IMR-90 (cell line): ENCODE results near the gene C1orf74. TPM values are rescaled to one million over a fixed set of nuclear protein-coding genes. Genes with fewer than 3 reads are reported as not detected.

Experiments
- ATAC-seq: fragments of 200-7000 bp; cut with Tn5 transposase; 2 replicates; pipeline ENCODE4 v1.9.1; 2020; ENCODE audit warnings: low read depth, mild to moderate bottlenecking, moderate library complexity
- BruUV-seq: library from RNA; stranded (reverse); fragments of 400-500 nt; replicated peaks from 2 replicates; lab custom pipeline; 2021; lab: Mats Ljungman, UMichigan
- CTCF ChIA-PET: fragments of 300-600 bp; formaldehyde crosslinking; extraction: SDS; loops from one replicate; lab custom pipeline; 2021; ENCODE audit warnings: antibody characterized with exemption; lab: Yijun Ruan, JAX
- POLR2A ChIA-PET: fragments of 300-600 bp; sonication (Branson Sonifier 250); formaldehyde crosslinking; loops from one replicate; lab custom pipeline; 2022; ENCODE audit warnings: antibody characterized with exemption; ENCODE audit not compliant: unreplicated experiment; lab: Charles Lee
- DNase-seq: peaks from one replicate; pipeline ENCODE4 v3.0.0; 2013
- H2AFZ ChIP-seq: replicated peaks from 2 replicates; pipeline ENCODE3; 2013; ENCODE audit warnings: low read length, mild to moderate bottlenecking; ENCODE audit not compliant: poor library complexity
- H2AK5ac ChIP-seq: 2 replicates; pipeline ENCODE4 v1.6.1; 2013; ENCODE audit warnings: low read depth, low read length, inconsistent platforms
- H2AK9ac ChIP-seq: replicated peaks from 2 replicates; pipeline ENCODE3; 2013; ENCODE audit warnings: mild to moderate bottlenecking, low read depth, low read length, moderate library complexity; ENCODE audit not compliant: poor library complexity
- H2BK120ac ChIP-seq: 2 replicates; pipeline ENCODE4 v1.6.1; 2013; ENCODE audit warnings: low read depth, low read length, inconsistent platforms
- H2BK15ac ChIP-seq: 3 replicates; pipeline ENCODE4 v1.6.1; 2013; ENCODE audit warnings: low read depth, low read length, inconsistent platforms
- H2BK20ac ChIP-seq: 2 replicates; pipeline ENCODE4 v1.6.1; 2013; ENCODE audit warnings: low read depth, mild to moderate bottlenecking, inconsistent platforms, low read length, moderate library complexity
- H2BK5ac ChIP-seq: 2 replicates; pipeline ENCODE4 v1.6.1; 2013; ENCODE audit warnings: mild to moderate bottlenecking, low read depth, low read length, inconsistent platforms; ENCODE audit not compliant: poor library complexity, severe bottlenecking
- H3K14ac ChIP-seq: replicated peaks from 2 replicates; pipeline ENCODE4 v1.6.1; 2013; ENCODE audit warnings: low read depth, low read length, inconsistent platforms
- H3K18ac ChIP-seq: 2 replicates; pipeline ENCODE4 v1.6.1; 2013; ENCODE audit warnings: low read depth, low read length, control low read depth
- H3K23ac ChIP-seq: 2 replicates; pipeline ENCODE4 v1.6.1; 2013; ENCODE audit warnings: low read depth, low read length, inconsistent platforms
- H3K27ac ChIP-seq: 2 replicates; pipeline ENCODE4 v1.5.1; 2013; ENCODE audit warnings: mild to moderate bottlenecking, control low read depth, low read length; ENCODE audit not compliant: insufficient read depth
- H3K27me3 ChIP-seq: 2 replicates; pipeline ENCODE4 v1.6.1; 2013; ENCODE audit warnings: low read length; ENCODE audit not compliant: control insufficient read depth, insufficient read depth
- H3K36me3 ChIP-seq: 2 replicates; pipeline ENCODE4 v1.6.1; 2013; ENCODE audit warnings: low read length, mixed read lengths; ENCODE audit not compliant: control insufficient read depth, insufficient read depth
- H3K4ac ChIP-seq: 2 replicates; pipeline ENCODE4 v1.6.1; 2013; ENCODE audit warnings: low read depth, low read length, inconsistent platforms
- H3K4me1 ChIP-seq: 2 replicates; pipeline ENCODE4 v1.6.1; 2013; ENCODE audit warnings: low read length, mixed read lengths; ENCODE audit not compliant: control insufficient read depth, insufficient read depth
- H3K4me2 ChIP-seq: 2 replicates; pipeline ENCODE4 v1.6.1; 2013; ENCODE audit warnings: low read depth, mild to moderate bottlenecking, control low read depth, low read length, moderate library complexity
- H3K4me3 ChIP-seq: 2 replicates; pipeline ENCODE4 v1.5.1; 2013; ENCODE audit warnings: low read depth, mild to moderate bottlenecking, control low read depth, low read length, moderate library complexity; ENCODE audit not compliant: insufficient read depth
- H3K56ac ChIP-seq: 2 replicates; pipeline ENCODE4 v1.6.1; 2013; ENCODE audit warnings: low read length, inconsistent platforms; ENCODE audit not compliant: insufficient read depth; ENCODE audit errors: extremely low read depth
- H3K79me1 ChIP-seq, 2 experiments: 2 replicates each; pipeline ENCODE4 v1.6.1; 2013; ENCODE audit warnings: low read length in 2 of 2, inconsistent platforms in 1 of 2, low read depth in 1 of 2
- H3K9ac ChIP-seq: 2 replicates; pipeline ENCODE4 v1.6.1; 2013; ENCODE audit warnings: low read depth, low read length, control low read depth
- H3K9me1 ChIP-seq: 2 replicates; pipeline ENCODE4 v1.6.1; 2013; ENCODE audit warnings: low read length, inconsistent platforms; ENCODE audit not compliant: insufficient read depth
- H3K9me3 ChIP-seq: 2 replicates; pipeline ENCODE4 v1.6.1; 2013; ENCODE audit warnings: low read length; ENCODE audit not compliant: control insufficient read depth, insufficient read depth
- H4K20me1 ChIP-seq: 2 replicates; pipeline ENCODE4 v1.6.1; 2013; ENCODE audit warnings: low read length, inconsistent platforms; ENCODE audit not compliant: insufficient read depth
- H4K5ac ChIP-seq: 2 replicates; pipeline ENCODE4 v1.6.1; 2013; ENCODE audit warnings: mild to moderate bottlenecking, low read depth, low read length, control low read depth
- H4K8ac ChIP-seq, 2 experiments: 2 replicates each; pipeline ENCODE4 v1.6.1; 2013; ENCODE audit warnings: low read depth in 2 of 2, low read length in 2 of 2, control low read depth in 1 of 2, inconsistent platforms in 1 of 2
- H4K91ac ChIP-seq: 2 replicates; pipeline ENCODE4 v1.6.1; 2013; ENCODE audit warnings: low read depth, low read length, inconsistent platforms; ENCODE audit not compliant: insufficient read depth
- BHLHE40 ChIP-seq: fragments of 150-350 bp; IDR thresholded peaks from 2 replicates; pipeline ENCODE4 v1.6.1; 2016; ENCODE audit warnings: mild to moderate bottlenecking, low read depth, low read length
- CEBPB ChIP-seq: IDR thresholded peaks from 2 replicates; pipeline ENCODE4 v1.6.1; 2012; ENCODE audit warnings: low read depth, low read length, improper control_type of control experiment
- CHD1 ChIP-seq: IDR thresholded peaks from 2 replicates; pipeline ENCODE4 v1.6.1; 2012; ENCODE audit warnings: low read depth, low read length, improper control_type of control experiment
- FOS ChIP-seq: fragments of 150-350 bp; IDR thresholded peaks from 2 replicates; pipeline ENCODE4 v1.6.1; 2016; ENCODE audit warnings: low read depth, low read length
- MAFK ChIP-seq: IDR thresholded peaks from 2 replicates; pipeline ENCODE4 v1.6.1; 2012; ENCODE audit warnings: low read depth, low read length, improper control_type of control experiment
- MAZ ChIP-seq: IDR thresholded peaks from 2 replicates; pipeline ENCODE4 v1.6.1; 2012; ENCODE audit warnings: low read depth, mild to moderate bottlenecking, low read length, improper control_type of control experiment, moderate library complexity, borderline replicate concordance
- MXI1 ChIP-seq: IDR thresholded peaks from 2 replicates; pipeline ENCODE4 v1.6.1; 2012; ENCODE audit warnings: low read depth, mild to moderate bottlenecking, low read length, moderate library complexity, borderline replicate concordance
- NFE2L2 ChIP-seq: fragments of 150-350 bp; IDR thresholded peaks from 2 replicates; pipeline ENCODE4 v1.6.1; 2016; ENCODE audit warnings: low read depth, mild to moderate bottlenecking, low read length
- POLR2A ChIP-seq: IDR thresholded peaks from 2 replicates; pipeline ENCODE4 v1.6.1; 2012; ENCODE audit warnings: mild to moderate bottlenecking, low read depth, low read length
- RAD21 ChIP-seq: IDR thresholded peaks from 2 replicates; pipeline ENCODE4 v1.6.1; 2012; ENCODE audit warnings: low read length, improper control_type of control experiment
- RCOR1 ChIP-seq: IDR thresholded peaks from 2 replicates; pipeline ENCODE4 v1.6.1; 2012; ENCODE audit warnings: mild to moderate bottlenecking, low read length, improper control_type of control experiment; ENCODE audit not compliant: insufficient replicate concordance
- RFX5 ChIP-seq: IDR thresholded peaks from 2 replicates; pipeline ENCODE4 v1.8.0; 2012; ENCODE audit warnings: low read depth, mild to moderate bottlenecking, low read length, moderate library complexity
- SMC3 ChIP-seq: fragments of 150-350 bp; IDR thresholded peaks from 2 replicates; pipeline ENCODE4 v1.6.1; 2016; ENCODE audit warnings: low read depth, mild to moderate bottlenecking, antibody characterized with exemption, low read length, moderate library complexity
- USF2 ChIP-seq: fragments of 150-350 bp; IDR thresholded peaks from 2 replicates; pipeline ENCODE4 v1.6.1; 2017; ENCODE audit warnings: mild to moderate bottlenecking, antibody characterized with exemption, low read length, low read depth
- WGBS, 2 experiments: methylation state at CpG; one replicate each; pipeline versions ENCODE4 v1.1.5 to v1.1.7; 2013; ENCODE audit warnings: missing lambda C conversion rate in 2 of 2; ENCODE audit not compliant: insufficient read length in 1 of 2; ENCODE audit errors: extremely low coverage in 2 of 2; 5-methylcytosine and 5-hydroxymethylcytosine counted together
- dilution Hi-C: fragments of 300-500 bp; cut with HindIII; formaldehyde crosslinking; loops from one replicate; pipeline ENCODE4 v1.14.3; 2018; ENCODE audit warnings: low sequenced_read_pairs; ENCODE audit not compliant: unreplicated experiment
- in situ Hi-C: fragments of 300-500 bp; cut with MboI; formaldehyde crosslinking; loops from 3 replicates; pipeline ENCODE4 v1.14.3; 2019; ENCODE audit warnings: low sequenced_read_pairs, inconsistent platforms, mixed read lengths
- intact Hi-C: fragments of 100-400 bp; cut with micrococcal nuclease; formaldehyde crosslinking; loops from 2 replicates; pipeline ENCODE4 v1.10.0; 2022
- polyA plus RNA-seq, 3 experiments: library from polyadenylated mRNA; depleted of rRNA; stranded (reverse); fragments of >200 nt; gene quantifications; 2 replicates each; pipeline ENCODE4 v1.2.3, GENCODE V29; 2012; ENCODE audit warnings: low replicate concordance in 1 of 3
- total RNA-seq: library from RNA; depleted of rRNA; stranded (reverse); fragments of >200 nt; gene quantifications from 2 replicates; pipeline ENCODE4 v1.2.3, GENCODE V29; 2012
- TF ChIP-seq, protein P1 (sequence below): fragments of 150-350 bp; IDR thresholded peaks from 2 replicates; pipeline ENCODE4 v1.6.1; 2016; ENCODE audit warnings: low read depth, mild to moderate bottlenecking, low read length, moderate library complexity, borderline replicate concordance
- TF ChIP-seq, protein P2 (sequence below): conservative IDR thresholded peaks from 2 replicates; pipeline ENCODE4 v1.5.1; 2012; ENCODE audit warnings: mild to moderate bottlenecking, low read depth, low read length, improper control_type of control experiment

Gene C1orf74
- total and polyA plus RNA-seq, 2 of the 4 experiments (the other 2 are of a cell fraction): 1.1 to 4.3 TPM

GRCh38 chr1:209820986-209821385, 36.6 kb upstream of the C1orf74 start:
- H4K8ac ChIP-seq: no peak overlapping the region
- 60% methylated on average over 1 of the region's 4 CpGs; no CpG with 5 or more reads in 1 of the 2 experiments for WGBS, 2 experiments
- no peak overlapping the region for H2BK5ac ChIP-seq
- H3K9ac ChIP-seq: no peak overlapping the region
- POLR2A ChIA-PET: no interaction called here
- H3K18ac ChIP-seq: no peak overlapping the region
- ATAC-seq (no peak), DNase-seq (no peak)
- no peak overlapping the region for H2AK9ac ChIP-seq
- no peaks in the 10 kb centered on the region for H3K79me1 ChIP-seq
- TF ChIP-seq MAZ (no peak), RAD21 (no peak), RCOR1 (no peak), CHD1 (no peak), MXI1 (no peak), RFX5 (no peak), CEBPB (no peak), POLR2A (no peak), MAFK (no peak), BHLHE40 (no peak), FOS (no peak), SMC3 (no peak), USF2 (no peak), NFE2L2 (no peak)
- TF ChIP-seq, protein P1, sequence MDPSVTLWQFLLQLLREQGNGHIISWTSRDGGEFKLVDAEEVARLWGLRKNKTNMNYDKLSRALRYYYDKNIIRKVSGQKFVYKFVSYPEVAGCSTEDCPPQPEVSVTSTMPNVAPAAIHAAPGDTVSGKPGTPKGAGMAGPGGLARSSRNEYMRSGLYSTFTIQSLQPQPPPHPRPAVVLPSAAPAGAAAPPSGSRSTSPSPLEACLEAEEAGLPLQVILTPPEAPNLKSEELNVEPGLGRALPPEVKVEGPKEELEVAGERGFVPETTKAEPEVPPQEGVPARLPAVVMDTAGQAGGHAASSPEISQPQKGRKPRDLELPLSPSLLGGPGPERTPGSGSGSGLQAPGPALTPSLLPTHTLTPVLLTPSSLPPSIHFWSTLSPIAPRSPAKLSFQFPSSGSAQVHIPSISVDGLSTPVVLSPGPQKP: no peak
- TF ChIP-seq, protein P2, sequence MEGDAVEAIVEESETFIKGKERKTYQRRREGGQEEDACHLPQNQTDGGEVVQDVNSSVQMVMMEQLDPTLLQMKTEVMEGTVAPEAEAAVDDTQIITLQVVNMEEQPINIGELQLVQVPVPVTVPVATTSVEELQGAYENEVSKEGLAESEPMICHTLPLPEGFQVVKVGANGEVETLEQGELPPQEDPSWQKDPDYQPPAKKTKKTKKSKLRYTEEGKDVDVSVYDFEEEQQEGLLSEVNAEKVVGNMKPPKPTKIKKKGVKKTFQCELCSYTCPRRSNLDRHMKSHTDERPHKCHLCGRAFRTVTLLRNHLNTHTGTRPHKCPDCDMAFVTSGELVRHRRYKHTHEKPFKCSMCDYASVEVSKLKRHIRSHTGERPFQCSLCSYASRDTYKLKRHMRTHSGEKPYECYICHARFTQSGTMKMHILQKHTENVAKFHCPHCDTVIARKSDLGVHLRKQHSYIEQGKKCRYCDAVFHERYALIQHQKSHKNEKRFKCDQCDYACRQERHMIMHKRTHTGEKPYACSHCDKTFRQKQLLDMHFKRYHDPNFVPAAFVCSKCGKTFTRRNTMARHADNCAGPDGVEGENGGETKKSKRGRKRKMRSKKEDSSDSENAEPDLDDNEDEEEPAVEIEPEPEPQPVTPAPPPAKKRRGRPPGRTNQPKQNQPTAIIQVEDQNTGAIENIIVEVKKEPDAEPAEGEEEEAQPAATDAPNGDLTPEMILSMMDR: no peak
- peaks cover 3% of the 10 kb centered on the region for H3K9me1 ChIP-seq
- H3K4me2 ChIP-seq: no peak overlapping the region
- H3K56ac ChIP-seq: no peak overlapping the region
- intact Hi-C loops (loop anchor here (5.0 to 10.0 kb wide), 2 partner anchors 219 to 884 kb away; no protein-coding TSS in a partner anchor), dilution Hi-C loops (loop anchor here (25.0 kb wide), 1 partner anchor 166 kb away; no protein-coding TSS in a partner anchor), in situ Hi-C loops (no loop called here)
- CTCF ChIA-PET: no interaction called here
- H2AFZ ChIP-seq: no peak overlapping the region
- no peaks in the 10 kb centered on the region for H3K36me3 ChIP-seq
- H3K14ac ChIP-seq: no peak overlapping the region
- H4K91ac ChIP-seq: no peak overlapping the region
- H2BK20ac ChIP-seq: no peak overlapping the region
- no peak overlapping the region for H3K4ac ChIP-seq
- H3K4me1 ChIP-seq: no peaks in the 10 kb centered on the region
- H3K4me3 ChIP-seq: no peak overlapping the region
- no peak overlapping the region for H4K5ac ChIP-seq
- H2BK15ac ChIP-seq: no peak overlapping the region
- no TSS peak for BruUV-seq
- H3K9me3 ChIP-seq: no peaks in the 10 kb centered on the region
- H3K27ac ChIP-seq: no peak overlapping the region
- no peaks in the 10 kb centered on the region for H3K27me3 ChIP-seq
- no peak overlapping the region for H2BK120ac ChIP-seq
- H2AK5ac ChIP-seq: no peak overlapping the region
- H4K20me1 ChIP-seq: no peaks in the 10 kb centered on the region
- no peak overlapping the region for H3K23ac ChIP-seq
